ENCODE data around the gene CRB2.

The CRB2 gene

GRCh38 chr9:123355761-123356431, at the start of gene CRB2:
Gene CRB2, plus strand, starts transcription at chr9:123356197. Its CDS starts 64 bp downstream, at chr9:123356261.
- no peak for DNase-seq (ENCODE audit: low read depth in 3 of 3, low spot score in 1 of 3)

- no peak for DNase-seq (ENCODE audit: low read depth in 3 of 3, low spot score in 1 of 3)
Measured at GRCh38 chr9:123309611-123310010, 46.4 kb upstream of the CRB2 start.

- no peak for DNase-seq (ENCODE audit: low read depth in 3 of 3, low spot score in 1 of 3)
Measured at GRCh38 chr9:123310551-123311249, 45.3 kb upstream of the CRB2 start.

- no peak for DNase-seq (ENCODE audit: low read depth in 3 of 3, low spot score in 1 of 3)
Measured at GRCh38 chr9:123311250-123311752, 44.7 kb upstream of the CRB2 start.

DNA sequence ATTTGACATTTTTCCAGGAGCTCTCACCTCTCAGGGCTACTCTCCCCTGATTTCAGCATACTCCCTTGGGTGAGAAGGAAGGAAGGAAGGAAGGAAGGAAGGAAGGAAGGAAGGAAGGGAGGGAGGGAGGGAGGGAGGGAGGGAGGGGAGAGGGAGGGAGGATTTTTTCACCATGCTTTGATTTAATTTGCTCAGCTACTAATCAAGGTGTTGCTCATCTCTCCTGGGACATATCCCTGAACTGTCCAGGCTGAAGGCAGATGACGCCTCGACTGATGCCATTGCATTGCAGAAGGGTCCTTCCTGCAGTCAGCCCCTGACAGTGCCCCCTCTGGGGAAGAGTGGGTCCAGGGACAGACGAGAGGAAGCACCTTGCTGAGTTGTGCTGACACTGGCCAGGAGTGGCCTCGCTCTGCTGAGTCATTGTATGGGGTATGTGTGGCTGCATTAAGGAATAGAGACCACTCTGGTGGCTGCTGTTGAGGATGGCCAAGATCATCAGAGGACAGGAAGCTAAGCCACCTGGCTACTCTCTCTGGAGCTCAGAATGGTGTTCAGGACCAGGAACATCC, 43.6 kb upstream of the CRB2 start:
- no peak for DNase-seq (ENCODE audit: low read depth in 3 of 3, low spot score in 1 of 3)

- DNase-seq (ENCODE audit: low read depth in 3 of 3, low spot score in 1 of 3), result no peak
Measured at GRCh38 chr9:123314617-123315016, 41.4 kb upstream of the CRB2 start.

GRCh38 chr9:123315635-123316034, 40.4 kb upstream of the CRB2 start:
- DNase-seq (ENCODE audit: low read depth in 3 of 3, low spot score in 1 of 3), result no peak

- DNase-seq (ENCODE audit: low read depth in 3 of 3, low spot score in 1 of 3), result no peak
Measured at GRCh38 chr9:123316053-123316718, 39.8 kb upstream of the CRB2 start.

- DNase-seq (ENCODE audit: low read depth in 3 of 3, low spot score in 1 of 3), result no peak
Measured at GRCh38 chr9:123318202-123318601, 37.8 kb upstream of the CRB2 start.

- no peak for DNase-seq (ENCODE audit: low read depth in 3 of 3, low spot score in 1 of 3)
Measured at GRCh38 chr9:123318961-123319421, 37.0 kb upstream of the CRB2 start.

DNA sequence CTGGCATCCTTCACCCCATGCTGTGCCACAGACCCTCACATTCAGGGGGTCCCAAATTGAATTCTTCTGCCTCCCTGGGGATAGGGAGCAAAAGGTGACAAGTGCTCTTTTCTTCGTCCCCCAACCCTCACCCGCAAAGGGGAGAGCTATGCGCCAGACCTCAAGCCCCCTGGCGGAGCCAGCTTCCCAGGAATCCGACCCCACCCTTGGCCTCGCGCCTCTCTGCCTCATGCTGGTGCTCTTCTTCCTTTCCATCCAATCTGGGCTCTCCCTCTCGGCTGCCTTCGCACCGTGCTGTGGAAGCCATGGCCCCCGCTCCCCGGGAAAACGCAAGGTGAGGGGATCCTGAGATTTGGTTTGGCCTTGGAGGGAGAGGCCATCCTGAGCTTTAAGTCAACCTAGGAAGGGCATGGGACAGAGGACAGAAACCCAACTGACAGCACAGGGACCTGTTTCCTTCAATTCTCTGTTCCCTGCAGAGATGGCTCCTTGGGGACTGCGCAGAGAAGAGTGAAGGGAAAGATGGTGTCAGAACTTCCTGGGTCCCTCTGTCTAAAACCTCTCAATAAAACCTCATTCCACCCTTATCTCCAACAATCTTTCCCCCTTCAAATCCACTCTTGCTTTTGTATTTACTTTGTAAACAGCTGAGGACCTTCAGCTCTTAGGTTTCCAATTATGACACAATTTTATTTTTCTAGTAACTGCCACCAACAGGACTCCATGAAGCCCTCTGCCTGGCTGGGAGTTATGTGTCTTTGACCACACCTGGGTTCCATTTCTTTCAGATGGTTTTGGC, 36.3 kb upstream of the CRB2 start:
- no peak for DNase-seq (ENCODE audit: low read depth in 3 of 3, low spot score in 1 of 3)

GRCh38 chr9:123320814-123321213, 35.2 kb upstream of the CRB2 start:
- DNase-seq (ENCODE audit: low read depth in 3 of 3, low spot score in 1 of 3), result no peak

DNA sequence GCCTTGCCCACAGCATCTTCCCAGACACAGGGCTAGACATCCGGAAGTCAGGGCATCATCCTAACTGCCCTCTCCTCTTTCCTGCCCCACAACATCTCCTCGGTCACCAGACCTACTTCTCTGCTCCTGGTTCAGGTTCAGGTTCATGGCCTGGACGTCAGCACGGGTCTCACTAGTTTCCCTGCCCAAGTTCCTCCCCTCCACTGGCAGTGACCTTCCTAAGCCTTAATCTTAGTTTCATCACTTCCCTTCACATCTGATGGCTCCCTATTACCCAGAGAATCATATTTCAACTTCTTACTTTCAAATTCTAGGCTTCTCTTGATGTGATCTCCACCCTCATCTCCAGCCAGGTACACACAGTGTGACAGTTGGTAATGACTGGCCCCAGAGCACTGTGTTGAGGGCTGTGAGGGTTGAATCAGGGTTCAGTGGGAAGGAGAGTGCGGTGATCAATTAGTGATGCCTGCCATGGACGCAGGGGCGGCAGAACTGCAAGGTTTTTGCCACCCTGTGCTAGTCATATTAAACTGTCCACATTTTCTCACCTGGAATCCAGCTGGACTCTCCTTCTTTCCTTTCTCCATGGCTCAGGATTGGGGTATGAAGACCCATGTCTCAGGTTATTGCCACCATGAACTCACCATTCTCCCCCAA, 34.3 kb upstream of the CRB2 start:
- DNase-seq (ENCODE audit: low read depth in 3 of 3, low spot score in 1 of 3), result no peak

DNA sequence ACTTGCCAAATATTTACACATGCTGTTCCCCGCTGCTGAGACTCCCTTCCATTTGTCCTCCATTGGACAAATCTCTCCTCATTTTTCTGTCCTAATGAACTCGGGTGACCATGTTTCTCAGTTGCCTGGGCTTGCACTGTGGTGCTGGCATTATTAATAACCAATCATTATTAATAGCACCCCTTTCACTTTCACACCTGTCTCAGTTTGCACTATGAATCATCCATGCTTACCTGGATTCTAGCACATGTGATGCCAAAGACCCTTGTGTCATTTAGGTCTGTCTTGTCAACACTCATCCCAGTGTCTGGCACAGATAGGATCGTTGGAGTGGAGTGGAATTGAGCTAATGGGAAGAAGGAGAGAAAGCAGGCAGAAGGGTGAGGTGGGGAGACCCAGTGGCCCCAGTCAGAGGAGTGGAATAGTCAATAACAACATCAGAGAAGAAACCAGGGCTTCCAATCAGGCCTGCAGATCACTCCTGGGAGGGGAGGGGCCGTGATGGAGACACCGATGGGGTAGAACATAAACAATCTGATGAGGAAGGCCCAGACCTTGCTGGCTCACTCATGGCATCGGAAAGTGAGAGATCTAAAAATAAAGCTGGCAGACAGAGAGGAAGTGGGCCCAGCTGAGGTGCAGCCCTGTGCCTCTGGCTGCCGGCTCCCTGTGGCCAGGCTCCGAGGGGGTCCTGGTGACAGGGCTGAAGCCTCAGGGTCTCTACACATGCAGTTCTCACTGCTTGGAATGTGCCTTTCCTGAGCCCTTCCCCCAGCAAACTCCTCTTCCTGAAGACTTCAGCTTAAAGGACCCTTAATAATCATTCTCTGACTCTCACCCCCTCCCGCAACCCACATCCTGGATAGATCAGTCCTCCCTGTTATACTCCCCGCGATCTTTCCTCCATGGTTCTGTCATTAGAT, 33.5 kb upstream of the CRB2 start:
- DNase-seq (ENCODE audit: low read depth in 3 of 3, low spot score in 1 of 3), result peak in 1 of 3 donors; percentile 41

- DNase-seq (ENCODE audit: low read depth in 3 of 3, low spot score in 1 of 3), result no peak
Measured at GRCh38 chr9:123323196-123324013, 32.6 kb upstream of the CRB2 start.

DNA sequence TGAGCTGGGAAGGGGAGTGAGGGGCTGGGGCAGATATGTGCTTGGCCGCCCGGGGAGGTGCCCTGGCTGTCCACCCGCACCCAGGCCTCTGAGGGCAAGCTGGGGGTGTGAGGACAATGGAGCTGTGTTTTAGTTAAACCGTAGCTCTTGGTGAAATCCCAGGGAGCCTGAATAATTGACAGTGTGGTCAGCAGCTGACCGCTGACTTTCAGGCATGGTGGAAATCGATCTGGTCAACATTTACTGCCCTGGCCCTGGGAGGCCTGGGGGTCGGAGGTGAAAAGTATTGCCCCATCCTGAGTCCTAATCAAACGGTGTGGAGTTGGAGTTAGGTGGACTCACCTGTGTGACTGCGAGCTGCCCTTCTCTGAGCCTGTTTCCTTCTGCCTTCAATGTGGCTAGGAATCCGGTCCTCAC, 31.2 kb upstream of the CRB2 start:
- no peak for DNase-seq (ENCODE audit: low read depth in 3 of 3, low spot score in 1 of 3)

- no peak for DNase-seq (ENCODE audit: low read depth in 3 of 3, low spot score in 1 of 3)
Measured at GRCh38 chr9:123326187-123326586, 29.8 kb upstream of the CRB2 start.

DNA sequence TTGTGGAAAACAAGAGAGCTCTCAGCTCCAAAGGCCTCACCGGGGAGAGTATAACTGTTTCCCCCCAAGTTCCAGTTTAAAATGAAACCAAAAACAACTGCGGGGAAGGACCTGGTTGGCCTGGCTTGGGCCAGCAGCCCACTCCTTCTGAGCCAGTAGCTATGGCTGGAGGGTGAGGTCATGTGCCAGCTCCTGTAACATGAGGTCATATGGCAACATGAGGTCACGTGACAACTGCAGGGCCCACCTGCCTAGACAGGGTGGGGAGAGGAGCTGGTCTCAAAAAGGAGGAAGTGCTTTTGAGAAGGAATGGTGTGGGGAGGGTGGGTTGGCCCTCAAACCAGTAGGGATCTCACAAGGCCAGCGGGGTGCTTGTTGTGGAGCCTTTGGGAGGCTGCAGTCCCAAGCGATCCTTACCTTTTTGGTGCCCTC, 29.3 kb upstream of the CRB2 start:
- DNase-seq (ENCODE audit: low read depth in 3 of 3, low spot score in 1 of 3), result no peak
